SK-N-MC (cell line): ENCODE results near the gene SOX10.

Experiments used
- EZH2 ChIP-seq: fragments of 200-600 bp; sonication (generic); IDR thresholded peaks from one replicate; pipeline ENCODE4 v1.6.1; 2017; ENCODE audit warnings: antibody characterized with exemption
- FOXP2 ChIP-seq: optimal IDR thresholded peaks from 2 replicates; pipeline ENCODE3; 2011; ENCODE audit warnings: mild to moderate bottlenecking, moderate library complexity; ENCODE audit not compliant: insufficient read depth; ENCODE audit errors: extremely low read length, control extremely low read depth
- POLR2AphosphoS5 ChIP-seq: IDR thresholded peaks from 2 replicates; pipeline ENCODE4 v1.6.1; 2012; ENCODE audit warnings: mild to moderate bottlenecking, low read depth, low read length, borderline replicate concordance

DNA sequence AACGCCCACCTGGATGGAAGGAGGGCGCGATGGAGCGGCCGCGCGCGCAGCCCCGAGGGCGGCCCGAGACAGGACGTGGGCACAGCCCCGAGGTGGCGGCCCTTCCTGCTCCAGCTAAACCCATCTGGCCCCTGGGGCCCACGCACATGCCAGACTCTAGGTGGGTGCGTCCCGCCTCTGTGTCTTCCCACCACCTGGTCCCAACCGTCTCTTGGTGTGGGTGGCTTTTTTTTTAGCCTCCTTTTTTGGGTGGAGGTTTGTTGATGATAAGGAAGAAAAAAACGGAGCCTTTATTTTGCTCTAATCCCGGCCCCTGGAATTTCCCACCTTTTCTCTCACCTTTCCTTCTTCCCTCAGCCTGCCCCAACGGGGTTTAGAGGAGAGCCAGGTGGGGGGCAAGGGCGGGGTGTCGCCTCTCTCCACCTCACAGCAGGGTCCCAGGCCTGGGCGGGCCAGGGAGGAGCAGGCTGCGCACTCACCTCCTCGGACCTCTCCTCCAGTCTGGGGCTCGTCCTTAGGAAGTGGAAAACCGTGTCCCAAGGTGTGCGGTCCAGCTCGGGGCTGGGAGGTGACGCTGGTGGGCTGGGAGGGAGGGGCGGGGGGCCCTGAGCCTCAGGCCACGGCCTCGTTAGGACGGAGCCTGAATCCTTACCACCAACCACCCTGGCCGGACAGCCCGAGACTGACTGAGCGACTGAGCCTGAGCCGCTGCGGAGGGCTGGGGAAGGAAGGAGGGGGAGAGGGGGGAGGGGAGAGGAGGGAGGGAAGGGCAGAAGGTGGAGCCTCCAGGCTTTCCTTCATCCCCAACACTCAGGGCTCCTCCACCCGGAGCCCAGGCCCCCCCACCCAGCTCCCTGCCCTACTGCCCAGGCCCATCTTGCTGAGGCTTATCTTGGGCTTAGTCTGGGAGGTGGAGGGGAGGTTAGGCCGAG is at the start of gene SOX10:
- no peak for TF ChIP-seq POLR2AphosphoS5
- TF ChIP-seq EZH2, result no peak
- TF ChIP-seq FOXP2, result no peak
